OCI-LY3 (cell line): ENCODE results near the gene NIPAL4.

Experiments used
- CTCF ChIP-seq: fragments of 200-600, 300-600 bp; sonication (generic); IDR thresholded peaks from 2 replicates; pipeline ENCODE4 v1.5.1; 2014; ENCODE audit warnings: antibody characterized with exemption, low read length, low read depth
- EZH2phosphoT487 ChIP-seq: fragments of 200-600 bp; shearing (Covaris generic); IDR thresholded peaks from 2 replicates; pipeline ENCODE4 v1.6.1; 2018; ENCODE audit warnings: antibody characterized with exemption, mixed run types, low read depth

DNA sequence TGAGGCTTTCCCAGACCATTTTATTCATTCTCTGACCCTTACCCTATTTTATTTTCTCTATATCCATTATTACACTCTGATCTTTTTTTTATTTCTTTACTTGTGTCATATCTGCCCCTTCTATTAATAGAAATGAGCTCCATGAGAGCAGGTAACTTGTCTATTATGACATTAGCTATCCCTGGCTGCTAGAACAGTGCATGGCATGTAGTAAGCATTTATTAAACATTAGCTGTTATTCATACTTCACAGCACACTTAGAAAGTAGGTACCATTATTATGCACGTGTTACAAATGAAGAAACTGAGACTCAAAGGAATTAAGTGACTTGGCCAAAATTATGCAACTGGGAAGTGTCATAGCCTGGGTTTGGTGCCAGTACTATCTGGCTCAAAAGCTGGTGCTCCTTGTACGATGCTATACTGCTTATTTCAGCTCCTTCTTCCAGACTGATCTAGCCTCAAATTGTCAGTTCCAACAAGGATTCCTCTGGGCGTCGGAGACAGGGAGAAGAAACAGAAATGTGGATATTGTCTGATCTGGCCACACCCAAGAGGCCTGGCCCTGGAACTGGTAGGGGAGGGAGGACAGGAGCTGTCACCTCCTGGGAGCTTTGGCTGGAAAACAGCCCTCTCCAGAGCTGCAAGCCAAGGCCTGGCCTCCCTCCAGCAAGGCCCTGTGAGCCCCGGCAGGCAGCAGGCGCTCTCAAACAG, 10.8 kb upstream of the NIPAL4 start:
- TF ChIP-seq CTCF (no peak), EZH2phosphoT487 (no peak)
